GM21737 (cell line): ENCODE results near the gene ADGRF1.

ENCODE experiments used
- ATAC-seq: cut with Tn5 transposase; IDR thresholded peaks from one replicate; pipeline ENCODE4 v1.9.1; 2021; ENCODE audit warnings: mild to moderate bottlenecking, moderate library complexity; ENCODE audit not compliant: unreplicated experiment

ADGRF1 gene

DNA sequence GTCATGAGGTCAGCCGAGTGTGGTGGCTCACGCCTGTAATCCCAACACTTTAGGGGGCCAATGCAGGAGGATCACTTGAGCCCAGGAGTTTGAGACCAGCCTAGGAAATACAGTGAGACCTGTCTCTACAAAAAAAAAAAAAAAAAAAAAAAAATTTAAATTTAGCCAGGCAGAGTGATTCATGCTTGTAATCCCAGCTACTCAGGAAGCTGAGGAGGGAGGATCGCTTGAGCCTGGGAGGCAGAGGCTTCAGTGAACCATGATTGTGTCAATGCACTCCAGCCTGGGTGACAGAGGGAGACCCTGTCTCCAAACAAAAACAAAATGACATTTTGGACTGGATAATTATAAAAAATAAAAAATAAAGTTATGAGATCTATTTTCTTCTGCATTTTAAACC is 56.2 kb downstream of the ADGRF1 start:
- no peak for ATAC-seq

DNA sequence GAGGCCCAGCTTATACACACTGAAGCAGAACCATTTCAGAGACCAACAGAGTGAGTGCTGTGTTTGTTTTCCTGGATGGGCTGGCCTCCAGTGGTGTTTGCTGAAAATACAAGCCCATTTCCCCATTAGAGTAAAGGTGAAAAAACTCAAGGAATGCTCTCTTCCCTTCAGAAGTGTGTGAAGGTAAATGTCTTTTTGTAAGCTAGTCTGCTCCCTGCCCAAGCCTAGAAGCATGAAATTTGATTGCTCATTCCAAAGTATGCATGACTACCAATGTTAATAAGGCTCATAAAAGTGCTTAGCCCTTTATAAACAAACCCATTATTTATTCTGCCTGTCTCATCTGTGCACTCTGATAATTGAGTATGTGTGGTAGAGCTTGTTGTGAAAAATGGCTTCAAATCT is 59.1 kb downstream of the ADGRF1 start:
- ATAC-seq = no peak

- ATAC-seq = no peak
These were observed 62.9 kb downstream of the ADGRF1 start for GRCh38 chr6:46979206-46979605.

DNA sequence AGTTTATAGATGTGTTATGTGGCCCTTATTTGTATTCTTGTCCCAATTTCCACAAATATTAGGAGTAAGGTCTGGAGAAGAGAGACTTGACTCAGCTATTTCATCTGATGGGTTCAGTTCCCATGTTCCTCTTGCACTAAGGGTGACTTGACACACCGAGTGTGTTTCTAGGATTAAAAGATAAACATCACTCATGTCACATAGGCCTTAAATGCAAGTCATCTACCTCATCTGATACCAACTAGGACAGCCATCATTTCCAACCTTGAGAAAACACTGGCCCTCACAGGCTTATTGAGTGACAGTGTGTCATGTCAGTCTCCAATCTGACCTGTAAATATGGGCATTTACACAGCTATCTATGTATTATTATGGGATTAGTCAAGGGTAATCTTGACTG is 67.3 kb downstream of the ADGRF1 start:
- no peak for ATAC-seq

DNA sequence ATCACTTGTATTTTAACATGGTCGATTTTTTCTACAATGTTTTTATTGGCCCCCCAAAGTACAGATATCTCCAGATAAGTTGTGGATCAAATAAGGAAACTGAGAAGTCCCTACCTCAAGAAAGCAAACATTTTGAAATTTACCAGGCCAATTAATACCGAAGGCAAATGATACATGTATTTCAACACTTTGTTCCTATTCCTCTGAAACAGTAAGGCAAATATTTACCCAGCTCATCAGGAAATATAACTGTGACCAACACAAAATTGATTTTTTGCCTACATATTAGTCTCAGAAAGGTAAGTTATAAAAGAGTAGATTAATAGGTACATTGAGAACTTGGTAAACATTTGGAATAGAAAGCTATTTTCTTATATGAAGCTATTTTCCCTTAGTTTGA is 69.1 kb downstream of the ADGRF1 start:
- ATAC-seq = no peak

GRCh38 chr6:46972531-46972930 is 69.6 kb downstream of the ADGRF1 start:
- ATAC-seq = no peak

- ATAC-seq = no peak
These were observed 72.9 kb downstream of the ADGRF1 start for GRCh38 chr6:46969206-46969605.

DNA sequence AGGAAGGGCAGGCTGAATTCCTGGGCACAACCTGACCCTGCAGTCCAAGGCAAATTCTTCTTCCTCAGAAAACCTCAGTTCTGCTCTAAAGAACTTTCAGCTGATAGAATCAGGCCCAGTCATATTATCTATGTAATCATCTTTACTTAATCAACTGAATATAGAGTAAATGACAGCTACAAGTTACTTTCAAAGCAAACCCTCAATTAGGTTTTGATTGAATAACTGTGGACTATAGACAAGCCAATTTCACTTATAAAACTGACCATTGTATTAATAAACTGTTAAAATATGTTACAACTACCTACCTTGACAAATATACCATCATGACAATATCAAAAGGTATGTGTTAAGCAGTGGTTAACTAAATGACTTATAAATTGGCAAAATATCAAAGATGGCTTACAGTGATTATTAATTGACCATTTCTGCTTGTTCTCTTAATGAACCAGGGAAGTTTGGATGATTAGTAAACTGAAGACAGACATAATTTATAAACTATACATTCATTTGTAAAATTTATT is 74.2 kb downstream of the ADGRF1 start:
- ATAC-seq = no peak

DNA sequence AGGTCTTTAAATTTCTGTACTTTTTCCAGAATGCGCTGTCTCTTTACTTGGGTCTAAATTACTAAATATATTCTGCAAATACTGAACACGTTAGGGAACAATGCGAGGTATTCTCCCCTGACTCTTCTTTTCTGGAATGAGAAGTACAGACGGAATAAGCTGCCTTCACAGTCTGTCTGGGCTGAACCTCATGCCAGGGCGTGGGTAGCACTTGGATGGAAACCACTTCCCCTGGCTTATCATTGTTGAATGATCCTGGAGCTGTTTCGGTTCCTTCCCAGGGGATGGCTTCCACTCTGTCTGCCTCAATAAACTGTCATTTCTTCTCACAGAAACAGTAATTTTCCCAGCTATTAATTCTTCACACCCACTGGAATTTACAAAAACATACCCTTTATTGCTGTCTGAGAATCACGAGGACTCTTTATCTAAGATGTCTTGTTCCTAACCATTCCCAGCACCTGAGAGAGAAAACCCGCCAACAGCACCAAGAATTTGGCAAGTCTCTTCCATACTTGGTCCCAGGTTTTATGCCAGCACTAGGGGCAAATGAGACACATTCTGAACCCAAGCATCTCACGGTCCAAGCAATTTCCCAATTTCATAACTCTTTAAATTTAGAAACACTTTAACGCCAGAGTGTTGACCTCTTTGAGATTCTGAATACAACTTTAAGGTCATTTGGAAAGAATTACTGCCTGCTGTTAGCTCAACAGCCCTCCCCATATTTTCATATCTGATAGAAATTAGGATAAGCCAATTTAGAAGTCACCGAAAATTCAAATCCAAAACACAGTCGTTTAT is 77.2 kb downstream of the ADGRF1 start:
- no peak for ATAC-seq

- no peak for ATAC-seq
These were observed 78.5 kb downstream of the ADGRF1 start for GRCh38 chr6:46963626-46964025.

DNA sequence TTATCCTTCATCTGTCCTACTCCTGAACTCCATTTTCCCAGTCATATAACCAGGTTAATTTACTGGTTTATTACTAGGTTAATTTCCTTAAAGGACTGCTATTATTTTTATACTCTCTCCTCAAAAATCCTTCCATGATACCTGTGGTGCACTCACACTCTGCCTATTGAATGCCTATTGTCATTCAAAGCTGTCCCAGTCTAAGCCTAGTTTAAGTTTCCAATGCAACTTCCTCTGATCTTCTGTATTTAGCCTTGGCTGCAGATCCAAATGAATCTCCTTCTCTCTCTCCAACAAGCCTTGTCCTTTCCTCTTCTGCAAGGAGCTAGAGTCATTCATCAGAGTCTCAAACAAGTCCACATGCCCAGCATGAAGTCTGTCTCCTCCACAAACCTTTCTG is 79.1 kb downstream of the ADGRF1 start:
- no peak for ATAC-seq

- ATAC-seq = no peak
These were observed 80.4 kb downstream of the ADGRF1 start for GRCh38 chr6:46961711-46962110.

DNA sequence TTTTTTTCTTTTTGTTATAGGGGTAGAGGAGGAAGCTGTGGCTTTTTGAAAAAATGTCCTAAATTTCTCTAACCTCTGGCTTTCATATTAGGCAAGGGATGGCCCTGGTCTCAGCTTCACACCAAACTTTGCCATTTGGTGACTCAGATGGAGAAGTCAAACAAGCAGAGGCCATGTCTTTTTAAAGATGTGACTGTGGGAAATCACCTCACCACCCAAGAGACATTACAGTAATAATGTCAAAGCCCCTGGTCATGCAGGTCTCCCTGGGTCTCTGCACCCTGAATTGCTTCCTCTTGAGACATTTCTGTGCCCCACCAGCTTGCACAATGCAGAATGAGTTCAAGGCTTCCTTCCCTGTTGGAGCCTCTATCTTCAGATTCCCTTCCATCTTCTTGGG is 80.9 kb downstream of the ADGRF1 start:
- no peak for ATAC-seq

DNA sequence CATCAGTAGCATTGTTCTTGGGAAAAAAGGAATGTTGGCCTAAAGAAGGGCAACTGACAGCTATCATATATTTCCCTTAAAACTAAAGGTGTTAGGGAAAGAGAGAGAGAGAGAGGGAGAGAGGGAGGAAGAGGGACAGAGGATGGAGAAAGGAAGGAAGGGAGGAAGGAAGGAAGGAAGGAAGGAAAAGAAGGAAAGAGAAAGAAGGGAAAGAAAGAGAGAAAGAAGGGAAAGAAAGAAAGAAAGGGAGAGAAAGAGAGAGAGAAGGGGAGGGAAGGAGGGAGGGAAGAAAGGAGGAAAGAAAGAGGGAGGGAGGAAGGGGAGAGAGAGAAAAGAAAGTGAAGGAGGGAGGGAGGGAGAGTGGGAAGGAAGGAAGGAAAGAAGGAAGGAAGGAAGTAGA is 82.7 kb downstream of the ADGRF1 start:
- ATAC-seq = no peak

DNA sequence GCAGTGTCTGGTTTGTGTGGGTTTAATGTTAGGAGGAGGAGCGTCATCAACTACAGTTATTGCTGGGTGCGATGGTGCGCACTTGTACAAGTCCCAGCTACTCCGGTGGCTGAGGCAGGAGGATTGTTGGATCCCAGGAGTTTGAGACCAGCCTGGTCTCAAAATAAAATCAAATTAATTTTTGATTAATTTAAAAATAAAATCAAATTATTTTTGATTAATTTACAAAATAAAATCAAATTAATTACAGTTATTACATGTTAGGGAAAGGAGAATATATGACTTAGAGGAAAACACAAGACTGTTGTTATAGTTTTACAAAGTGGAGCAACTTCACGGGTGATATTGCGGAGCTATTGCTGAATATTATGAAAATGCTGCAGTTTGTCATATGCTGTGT is 85.7 kb downstream of the ADGRF1 start:
- ATAC-seq = no peak

GRCh38 chr6:46954837-46955451 is 87.2 kb downstream of the ADGRF1 start:
- ATAC-seq = no peak

- no peak for ATAC-seq
These were observed 88.2 kb downstream of the ADGRF1 start for GRCh38 chr6:46953921-46954320.

- ATAC-seq = no peak
These were observed 92.4 kb downstream of the ADGRF1 start for GRCh38 chr6:46949632-46950280.

GRCh38 chr6:46948699-46949098 is 93.4 kb downstream of the ADGRF1 start:
- ATAC-seq = no peak
